Measurements from ENCODE around the gene MBD3L1.

Gene MBD3L1

GRCh38 chr19:8850488-8850887 lies 18.3 kb downstream of the MBD3L1 start:
- H3K36me3 ChIP-seq (replicated peaks): no peaks in the 10 kb centered on the region
- H3K4me3 ChIP-seq (ENCODE audit: low read depth, low read length): no peak overlapping the region
- H3K27ac ChIP-seq: no peak overlapping the region
- TF ChIP-seq, protein P1, sequence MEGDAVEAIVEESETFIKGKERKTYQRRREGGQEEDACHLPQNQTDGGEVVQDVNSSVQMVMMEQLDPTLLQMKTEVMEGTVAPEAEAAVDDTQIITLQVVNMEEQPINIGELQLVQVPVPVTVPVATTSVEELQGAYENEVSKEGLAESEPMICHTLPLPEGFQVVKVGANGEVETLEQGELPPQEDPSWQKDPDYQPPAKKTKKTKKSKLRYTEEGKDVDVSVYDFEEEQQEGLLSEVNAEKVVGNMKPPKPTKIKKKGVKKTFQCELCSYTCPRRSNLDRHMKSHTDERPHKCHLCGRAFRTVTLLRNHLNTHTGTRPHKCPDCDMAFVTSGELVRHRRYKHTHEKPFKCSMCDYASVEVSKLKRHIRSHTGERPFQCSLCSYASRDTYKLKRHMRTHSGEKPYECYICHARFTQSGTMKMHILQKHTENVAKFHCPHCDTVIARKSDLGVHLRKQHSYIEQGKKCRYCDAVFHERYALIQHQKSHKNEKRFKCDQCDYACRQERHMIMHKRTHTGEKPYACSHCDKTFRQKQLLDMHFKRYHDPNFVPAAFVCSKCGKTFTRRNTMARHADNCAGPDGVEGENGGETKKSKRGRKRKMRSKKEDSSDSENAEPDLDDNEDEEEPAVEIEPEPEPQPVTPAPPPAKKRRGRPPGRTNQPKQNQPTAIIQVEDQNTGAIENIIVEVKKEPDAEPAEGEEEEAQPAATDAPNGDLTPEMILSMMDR (IDR thresholded peaks at IDR 0.05; ENCODE audit: low read depth, low read length, missing control alignments): no peak
- in situ Hi-C loops (cut with HindIII; ENCODE audit: low pct_ligation_motif_present, low sequenced_read_pairs): no loop called here
- DNase-seq: no peak
- no peaks in the 10 kb centered on the region for H3K27me3 ChIP-seq (replicated peaks)

DNA sequence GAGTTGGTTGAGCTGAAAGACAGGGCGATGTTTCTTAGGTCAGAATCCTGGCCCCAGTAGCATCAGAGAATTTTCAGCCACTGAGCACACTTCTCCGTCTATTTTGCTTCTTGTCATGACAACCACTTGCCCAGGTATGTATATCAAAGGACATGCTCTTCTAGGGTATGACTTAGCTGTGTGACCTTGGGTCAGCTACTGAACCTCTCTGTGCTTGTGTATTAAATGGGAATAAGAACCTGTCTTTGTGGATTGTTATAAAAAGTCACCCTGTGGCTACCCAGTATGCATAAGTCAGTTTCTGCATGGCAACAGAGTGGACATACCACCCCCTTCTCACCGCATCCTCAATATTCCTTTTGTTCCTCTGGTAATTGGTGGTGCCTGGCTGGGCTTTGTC lies 26.1 kb downstream of the MBD3L1 start:
- Histone ChIP-seq H3K4me3 (ENCODE audit: low read depth, low read length) (no peak overlapping the region), H3K36me3 (replicated peaks) (no peaks in the 10 kb centered on the region), H3K27me3 (replicated peaks) (no peaks in the 10 kb centered on the region), H3K27ac (no peak overlapping the region)
- TF ChIP-seq, protein P1 (IDR thresholded peaks at IDR 0.05; ENCODE audit: low read depth, low read length, missing control alignments): no peak
- no peak for DNase-seq
- in situ Hi-C loops (cut with HindIII; ENCODE audit: low pct_ligation_motif_present, low sequenced_read_pairs): no loop called here

GRCh38 chr19:8866344-8866743 lies 34.2 kb downstream of the MBD3L1 start:
- Histone ChIP-seq H3K4me3 (ENCODE audit: low read depth, low read length) (no peak overlapping the region), H3K27ac (no peak overlapping the region), H3K27me3 (replicated peaks) (no peaks in the 10 kb centered on the region), H3K36me3 (replicated peaks) (no peaks in the 10 kb centered on the region)
- DNase-seq: no peak
- in situ Hi-C loops (cut with HindIII; ENCODE audit: low pct_ligation_motif_present, low sequenced_read_pairs): no loop called here
- TF ChIP-seq, protein P1 (IDR thresholded peaks at IDR 0.05; ENCODE audit: low read depth, low read length, missing control alignments): no peak

- in situ Hi-C loops (cut with HindIII; ENCODE audit: low pct_ligation_motif_present, low sequenced_read_pairs): no loop called here
- TF ChIP-seq, protein P1 (IDR thresholded peaks at IDR 0.05; ENCODE audit: low read depth, low read length, missing control alignments): no peak
- no peak overlapping the region for H3K4me3 ChIP-seq (ENCODE audit: low read depth, low read length)
Measured at GRCh38 chr19:8877854-8878705, 45.9 kb downstream of the MBD3L1 start.

GRCh38 chr19:8880868-8881488 lies 48.8 kb downstream of the MBD3L1 start:
- Histone ChIP-seq H3K4me3 (ENCODE audit: low read depth, low read length) (no peak overlapping the region), H3K27ac (no peak overlapping the region), H3K36me3 (replicated peaks) (no peaks in the 10 kb centered on the region), H3K27me3 (replicated peaks) (no peaks in the 10 kb centered on the region)
- DNase-seq: no peak
- TF ChIP-seq, protein P1 (IDR thresholded peaks at IDR 0.05; ENCODE audit: low read depth, low read length, missing control alignments): no peak
- in situ Hi-C loops (cut with HindIII; ENCODE audit: low pct_ligation_motif_present, low sequenced_read_pairs): no loop called here

More at GRCh38 chr19:8877854-8878705, 45.9 kb downstream of the MBD3L1 start:
- no peak for DNase-seq
- Histone ChIP-seq H3K27ac (no peak overlapping the region), H3K27me3 (replicated peaks) (no peaks in the 10 kb centered on the region), H3K36me3 (replicated peaks) (no peaks in the 10 kb centered on the region)

All from brain microvascular endothelial cell (primary cell).